IPS-NIHi11 (cell line): Measurements from ENCODE around the gene C14orf119.

Source experiments
- DNase-seq: peaks from one replicate; pipeline ENCODE4 v3.0.0; 2012; ENCODE audit warnings: mixed read lengths, low spot score

The C14orf119 gene

DNA sequence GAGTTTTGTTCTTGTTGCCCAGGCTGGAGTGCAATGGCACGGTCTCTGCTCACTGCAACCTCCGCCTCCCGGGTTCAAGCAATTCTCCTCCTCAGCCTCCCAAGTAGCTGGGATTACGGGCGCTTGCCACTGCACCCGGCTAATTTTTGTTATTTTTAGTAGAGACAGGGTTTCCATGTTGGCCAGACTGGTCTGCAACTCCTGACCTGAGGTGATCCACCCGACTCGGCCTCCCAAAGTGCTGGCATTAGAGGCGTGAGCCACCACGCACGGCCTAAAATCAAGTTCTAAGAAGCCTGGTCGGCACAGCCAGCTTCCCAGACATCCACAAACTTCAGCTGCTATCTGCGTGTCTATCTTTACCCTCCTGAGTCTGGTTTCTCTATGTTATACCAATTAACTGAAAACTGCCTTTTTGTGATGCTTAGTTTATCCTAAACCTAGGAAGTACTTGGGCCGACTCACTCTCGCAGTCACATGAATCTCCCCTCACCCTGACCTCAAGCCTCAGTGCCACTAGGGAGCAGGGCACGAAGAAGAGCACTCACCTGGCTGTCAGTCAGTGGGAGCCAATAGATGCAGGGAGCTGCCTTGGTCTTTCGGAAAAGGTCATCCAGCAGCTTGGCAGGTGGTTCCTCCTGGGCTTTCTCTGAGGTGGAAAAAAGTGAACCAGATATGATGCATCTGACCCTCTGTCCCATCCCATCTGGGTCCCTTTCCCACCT lies 34.6 kb upstream of the C14orf119 start:
- DNase-seq: no peak

DNA sequence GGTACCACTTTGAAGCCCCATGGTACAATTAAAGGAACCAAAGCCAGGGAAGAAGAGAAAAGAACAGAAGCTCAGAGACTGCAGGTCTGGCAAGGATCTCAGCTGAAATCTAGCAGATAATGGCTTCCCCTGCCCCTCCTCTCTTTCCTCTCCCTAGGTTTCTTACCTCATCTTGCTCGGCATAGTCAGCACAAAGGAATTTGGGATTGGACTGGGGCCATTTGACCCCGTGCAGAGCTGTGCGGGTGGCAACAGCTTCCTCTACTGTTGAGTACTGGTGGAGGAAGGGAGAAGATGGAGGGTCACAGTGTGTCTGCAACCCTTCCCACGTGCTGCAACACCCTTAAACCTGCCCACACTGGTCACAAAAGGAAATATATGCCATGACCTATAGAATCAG lies 33.3 kb upstream of the C14orf119 start:
- no peak for DNase-seq

DNA sequence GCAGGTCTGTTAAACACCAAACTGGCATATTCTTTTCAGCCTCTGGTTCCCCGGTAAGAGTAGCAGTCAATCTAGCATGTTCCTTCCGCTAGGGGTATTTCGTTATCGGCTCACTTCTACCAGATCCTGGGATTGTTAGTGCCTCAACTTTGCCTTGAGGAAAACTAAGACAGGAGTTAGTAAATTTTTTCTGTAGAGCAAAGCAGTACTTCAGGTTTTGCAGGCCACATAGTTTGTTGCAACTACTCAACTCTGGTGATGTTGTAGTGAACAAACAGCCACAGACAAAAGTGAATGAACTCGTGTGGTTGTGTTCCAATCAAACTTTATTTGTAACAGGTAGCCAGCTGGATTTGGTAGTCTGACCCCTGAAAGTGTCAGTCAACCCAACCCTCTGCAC lies 31.7 kb upstream of the C14orf119 start:
- DNase-seq: no peak

DNA sequence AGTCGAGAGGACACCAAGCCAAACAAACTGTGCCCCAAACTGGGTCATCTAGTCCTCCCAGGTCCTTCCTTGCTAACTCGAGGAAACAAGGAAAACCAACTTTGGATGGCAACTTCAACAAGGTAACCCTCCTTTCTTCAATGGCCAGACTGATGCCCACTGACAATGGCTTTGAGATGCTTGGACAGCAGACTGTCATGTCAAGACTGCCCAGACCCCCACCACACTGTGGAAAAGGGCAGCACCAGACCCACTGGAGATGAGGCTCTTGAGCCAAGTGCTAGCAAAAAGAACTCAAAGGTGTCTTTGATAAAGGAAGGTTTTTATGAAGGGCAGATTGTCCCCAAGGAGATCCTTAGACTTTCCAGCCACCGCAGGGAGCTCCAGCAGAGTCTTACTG lies 28.9 kb upstream of the C14orf119 start:
- no peak for DNase-seq

DNA sequence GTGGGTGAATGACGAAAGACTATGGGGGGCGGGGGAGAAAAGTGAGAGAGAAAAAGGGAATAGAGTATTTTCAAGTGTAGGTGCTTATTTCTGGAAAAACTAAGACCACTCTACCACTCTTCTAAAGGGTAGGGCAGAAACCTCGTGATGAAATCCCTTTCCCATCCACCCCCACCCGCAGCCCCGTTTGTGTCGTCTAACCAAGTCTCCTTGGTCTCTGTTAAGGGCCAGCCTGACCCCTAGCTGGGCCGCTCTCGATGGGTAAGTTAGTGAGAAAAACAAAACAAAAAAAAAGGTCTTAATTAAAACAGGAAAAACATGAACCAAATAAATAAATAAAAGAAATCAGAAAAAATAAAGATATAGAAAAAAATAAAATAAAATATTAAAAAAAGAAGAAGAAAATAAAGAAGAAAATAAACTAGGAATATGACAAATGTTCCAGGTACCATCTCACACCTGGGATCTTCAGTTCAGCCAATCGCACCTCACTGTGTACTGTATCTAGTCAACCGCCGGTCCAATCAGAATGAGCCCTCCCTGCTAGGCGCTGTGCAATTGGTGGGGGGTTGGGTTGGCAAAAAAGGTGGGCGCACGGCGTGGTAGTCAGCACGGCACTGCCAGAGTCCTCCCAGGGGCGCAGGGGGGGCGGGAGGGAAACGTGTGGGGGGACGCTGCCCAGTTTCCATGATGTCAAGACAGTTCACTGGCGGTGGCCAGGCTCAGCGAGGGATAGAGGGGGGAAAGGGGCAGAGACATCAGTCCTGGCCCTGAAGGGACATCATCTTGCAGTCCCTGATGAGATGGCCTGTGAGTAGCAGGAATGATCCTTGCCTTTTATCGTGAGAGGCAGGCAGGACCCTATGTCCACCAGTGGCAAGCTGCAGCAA lies 28.2 kb upstream of the C14orf119 start:
- no peak for DNase-seq

DNA sequence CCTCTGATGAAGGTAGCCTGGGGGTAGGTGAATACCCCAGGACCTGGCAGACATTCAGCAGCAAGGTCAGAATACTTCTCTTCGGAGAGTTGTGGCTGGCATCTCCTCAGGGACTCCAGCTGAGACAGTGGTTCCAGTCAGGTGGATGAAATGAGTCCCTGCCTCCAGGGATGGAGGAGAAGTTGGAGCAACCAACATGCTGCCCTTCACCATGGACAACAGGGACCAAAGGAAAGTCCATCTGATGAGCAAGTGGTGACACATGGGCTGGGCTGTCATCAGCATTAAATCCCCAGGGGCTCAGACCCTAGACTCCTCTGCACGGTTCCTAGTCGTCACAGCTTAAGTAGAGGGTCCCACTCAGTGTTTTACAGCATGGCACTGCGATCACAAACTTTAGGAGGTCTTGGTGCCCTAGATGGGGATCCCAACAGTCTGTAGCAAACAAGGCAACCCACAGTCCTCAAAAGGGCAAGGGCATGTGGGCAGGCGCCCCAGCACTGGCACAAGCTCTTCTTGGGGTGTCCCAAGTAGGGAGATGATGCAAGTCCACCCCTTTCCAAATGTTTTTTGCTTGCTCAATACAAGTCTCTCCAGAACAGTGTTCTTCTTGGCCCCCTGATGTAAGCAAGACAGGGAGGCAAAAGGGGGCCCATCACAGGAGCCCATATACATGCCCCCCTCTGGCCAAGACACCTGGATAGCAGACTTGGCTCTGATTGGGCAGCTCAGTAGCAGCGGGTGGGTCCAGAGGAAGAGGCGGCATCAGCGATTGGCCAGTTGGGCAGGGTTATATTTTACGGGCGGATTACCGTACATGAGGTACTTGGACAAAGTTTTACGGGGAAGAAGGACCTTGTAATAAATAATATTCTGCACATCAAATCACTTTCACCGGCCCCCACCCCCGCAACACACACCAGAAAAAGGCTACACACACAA lies 27.2 kb upstream of the C14orf119 start:
- no peak for DNase-seq

DNA sequence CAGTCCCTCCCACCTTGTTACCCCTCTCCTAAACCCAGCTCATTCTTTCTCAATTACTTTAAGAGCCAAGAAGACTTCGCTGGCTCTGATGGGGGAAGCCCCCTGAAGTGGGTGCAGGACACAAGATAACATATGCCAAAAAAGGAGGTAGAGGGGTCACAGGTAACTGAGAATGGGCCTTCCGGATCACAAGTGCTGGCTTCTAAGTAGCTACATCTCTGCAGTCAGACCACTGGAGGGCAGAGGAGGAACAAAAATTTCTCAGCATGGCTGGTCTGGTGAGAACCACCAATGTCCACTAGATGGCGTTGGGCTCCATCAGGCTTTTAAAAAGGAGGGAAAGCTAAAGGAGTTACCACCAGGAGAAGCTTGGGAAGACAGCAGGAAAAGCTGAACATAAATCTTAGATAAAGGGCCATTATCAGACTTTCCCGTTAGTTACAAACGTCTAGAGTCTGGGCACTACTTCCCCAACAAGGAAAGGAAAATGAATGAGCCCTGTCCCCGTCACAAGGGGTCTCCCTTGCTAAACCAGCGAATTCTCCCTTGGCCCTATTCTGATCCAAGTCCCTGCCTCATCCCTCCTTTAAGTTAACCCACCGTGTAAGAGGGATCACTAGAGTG lies 26.4 kb upstream of the C14orf119 start:
- DNase-seq: peak; percentile 85

DNA sequence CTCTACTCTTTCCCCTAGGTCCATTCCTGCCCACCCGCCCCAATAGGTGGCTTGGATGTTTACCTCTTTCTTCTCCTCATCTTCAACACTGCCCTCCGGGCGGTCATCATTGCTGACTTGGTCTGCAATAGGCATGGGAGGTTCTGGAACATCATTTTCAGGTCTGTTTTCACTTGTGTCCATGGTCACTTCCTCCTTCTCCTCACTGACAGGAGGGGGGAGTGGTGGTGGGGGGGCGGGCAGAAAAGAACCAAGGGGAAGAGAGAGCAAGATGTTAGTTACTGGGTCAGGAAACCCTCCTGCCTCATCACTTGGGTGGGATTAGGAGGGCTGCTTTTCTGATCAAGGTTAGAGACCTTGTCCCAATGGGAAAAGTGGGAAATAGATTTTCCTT lies 25.9 kb upstream of the C14orf119 start:
- DNase-seq: no peak

DNA sequence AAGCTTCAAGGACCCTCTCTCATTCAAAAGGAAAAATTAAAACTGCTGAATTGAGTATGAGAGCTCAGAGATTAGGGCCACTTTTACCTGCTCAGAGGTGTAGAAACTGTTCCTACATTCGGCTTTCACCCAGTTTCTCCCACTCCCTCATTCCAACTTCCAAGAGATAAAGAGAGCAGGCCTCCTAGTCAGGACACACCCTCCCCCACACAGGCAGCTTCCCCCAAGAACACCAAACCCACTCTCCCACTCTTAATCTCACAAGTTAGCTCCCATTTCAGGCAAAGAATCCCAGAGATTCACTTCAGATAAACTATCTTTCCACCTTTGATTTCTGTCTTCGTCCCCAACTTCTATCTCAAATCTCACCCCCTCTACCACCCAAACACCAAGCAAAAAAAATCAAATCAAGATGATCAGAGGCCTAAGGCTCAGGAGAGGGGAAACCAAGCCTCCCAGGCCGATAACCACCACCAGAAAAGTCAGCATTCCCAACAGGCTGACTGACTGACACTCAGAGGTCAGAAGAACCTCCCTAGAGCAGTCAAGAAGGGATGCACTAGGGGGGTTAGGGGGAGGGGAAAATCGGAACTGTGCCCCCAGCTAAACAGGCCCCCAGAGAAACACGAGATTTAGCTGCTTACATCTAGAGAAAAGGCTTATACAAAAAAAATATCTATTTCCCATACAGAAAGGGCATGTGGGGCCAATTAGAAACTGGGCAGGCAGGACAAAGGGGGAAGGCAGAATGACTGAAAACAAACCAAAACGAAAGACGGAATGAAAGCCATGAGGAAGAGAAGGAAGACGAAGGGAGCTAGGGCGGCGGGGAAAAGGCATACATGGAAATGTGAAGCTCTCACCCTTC lies 24.8 kb upstream of the C14orf119 start:
- no peak for DNase-seq

DNA sequence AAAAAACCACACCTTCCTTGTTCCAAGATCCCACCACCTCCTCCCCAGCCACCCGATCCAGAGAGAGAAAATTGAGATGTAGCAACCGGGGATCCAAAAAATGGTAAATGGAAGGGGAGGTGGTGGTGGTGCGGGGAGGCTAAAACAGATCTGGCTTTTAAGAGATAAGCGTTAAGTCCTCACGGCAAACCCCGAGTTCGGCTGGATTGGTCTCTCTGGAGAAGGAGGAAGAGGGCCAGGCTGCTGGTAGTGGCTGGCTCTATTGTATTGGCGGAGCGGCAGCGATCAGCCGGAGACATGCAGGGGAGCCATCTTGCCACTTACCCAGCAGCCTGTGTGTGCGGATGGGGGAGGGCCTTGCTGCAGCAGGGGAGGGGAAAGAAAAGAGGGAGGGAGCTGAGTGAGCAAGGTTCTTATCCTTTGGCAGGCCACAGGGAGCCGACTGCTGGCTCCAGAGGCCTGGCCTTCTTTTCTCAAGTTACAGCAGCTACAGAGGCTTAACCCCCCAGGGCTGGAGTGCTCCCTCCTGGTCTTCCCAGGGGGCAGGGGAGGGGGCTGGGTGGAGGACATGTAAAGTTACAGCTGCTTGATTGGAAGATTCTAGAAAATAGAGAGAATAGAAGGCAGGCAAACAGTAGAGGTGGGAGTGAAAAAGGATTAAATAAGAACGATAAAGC lies 23.9 kb upstream of the C14orf119 start:
- DNase-seq: peak; percentile 88

DNA sequence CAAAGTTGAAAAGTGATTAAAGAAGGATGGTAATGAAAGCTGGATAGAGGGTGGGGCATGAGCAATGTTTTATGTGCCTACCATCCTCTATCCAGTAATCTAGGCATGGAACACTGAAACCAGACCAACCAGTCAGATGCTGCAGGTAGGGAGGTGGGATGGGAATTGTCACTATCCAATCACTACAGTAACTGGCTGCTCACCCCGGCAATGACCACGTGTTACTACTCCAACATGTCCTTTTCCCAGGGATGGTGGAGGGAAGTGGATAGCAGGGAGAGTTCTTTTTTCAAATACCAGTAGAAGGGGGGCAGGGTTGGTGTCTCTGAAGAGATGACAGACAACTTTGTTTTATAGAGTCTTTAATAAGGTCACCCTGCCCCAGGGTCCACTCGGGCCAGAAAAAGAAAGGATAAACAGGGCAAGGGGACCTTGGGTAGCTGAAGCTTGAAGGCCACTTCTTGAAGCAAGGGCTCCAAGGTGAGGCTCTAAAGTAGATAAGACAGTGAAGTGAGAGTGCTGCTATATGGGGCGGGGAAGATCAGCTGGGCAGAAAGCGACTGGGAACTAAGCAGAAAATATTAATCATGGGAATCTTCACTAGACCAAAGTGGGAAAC lies 23.3 kb upstream of the C14orf119 start:
- no peak for DNase-seq

DNA sequence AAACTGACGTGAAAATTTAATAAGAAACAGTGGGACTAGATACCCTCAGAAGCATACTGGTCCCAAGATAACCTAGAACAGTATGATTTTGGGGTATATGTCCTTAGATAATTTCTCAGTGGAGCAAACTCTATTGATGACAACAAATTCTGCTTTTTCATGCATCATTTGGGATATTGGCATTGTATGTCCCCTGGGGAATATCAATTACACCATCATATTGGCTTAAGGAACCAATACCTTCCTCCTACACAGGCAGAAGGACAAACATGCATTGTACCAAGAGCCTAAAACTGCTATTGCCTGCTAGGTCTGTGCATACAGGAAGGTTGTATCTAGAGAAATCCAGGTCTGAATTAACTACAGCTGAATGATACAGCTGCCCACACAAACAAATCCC lies 20.4 kb upstream of the C14orf119 start:
- no peak for DNase-seq

DNA sequence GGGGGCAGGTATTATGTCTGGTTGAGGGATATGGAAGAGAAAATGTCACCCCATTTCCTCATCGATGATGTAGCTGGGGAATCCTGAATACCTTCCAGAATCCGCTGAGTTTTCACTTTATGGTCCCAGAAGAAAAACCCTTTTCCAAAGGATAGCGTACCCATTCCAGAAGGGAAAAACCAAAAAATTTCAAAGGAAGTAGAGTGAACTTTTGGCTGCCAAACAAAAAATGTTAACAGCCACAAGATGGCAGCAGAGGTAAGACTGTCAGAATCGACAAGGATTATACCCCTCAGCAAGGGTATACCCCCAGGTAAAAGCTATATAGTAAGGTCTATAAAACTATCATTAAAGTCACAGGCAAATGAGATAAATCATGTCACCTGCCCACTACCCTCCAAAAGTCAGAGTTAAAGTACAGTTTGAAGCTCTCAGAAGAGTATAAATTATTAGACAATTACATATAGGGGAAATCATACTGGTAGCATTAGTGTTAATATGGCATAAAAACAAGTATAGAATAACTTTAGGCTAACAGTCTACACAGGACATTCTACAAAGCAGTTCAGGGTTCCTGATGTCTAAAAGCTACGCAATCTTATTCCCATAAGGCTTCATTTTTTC lies 18.4 kb upstream of the C14orf119 start:
- DNase-seq: no peak

DNA sequence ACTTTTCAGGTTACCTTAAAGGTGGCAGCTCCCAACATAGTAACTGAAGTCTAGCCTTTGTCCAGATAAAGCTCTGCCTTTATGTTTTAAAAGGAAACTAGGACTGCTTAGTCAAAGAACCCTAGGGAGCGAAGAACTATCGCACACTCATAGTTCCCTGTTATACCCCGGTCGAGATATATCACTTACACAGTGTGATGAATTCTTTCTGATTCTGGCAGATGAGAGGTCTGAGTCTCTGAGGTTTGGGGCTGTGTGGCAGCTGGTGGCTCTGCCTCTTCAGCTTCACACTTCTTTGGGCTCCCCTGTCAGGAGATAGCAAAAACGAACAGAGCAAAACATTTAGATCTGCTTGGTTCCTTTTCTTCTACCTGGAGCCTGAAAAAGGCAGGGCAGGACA lies 17.3 kb upstream of the C14orf119 start:
- DNase-seq: no peak

DNA sequence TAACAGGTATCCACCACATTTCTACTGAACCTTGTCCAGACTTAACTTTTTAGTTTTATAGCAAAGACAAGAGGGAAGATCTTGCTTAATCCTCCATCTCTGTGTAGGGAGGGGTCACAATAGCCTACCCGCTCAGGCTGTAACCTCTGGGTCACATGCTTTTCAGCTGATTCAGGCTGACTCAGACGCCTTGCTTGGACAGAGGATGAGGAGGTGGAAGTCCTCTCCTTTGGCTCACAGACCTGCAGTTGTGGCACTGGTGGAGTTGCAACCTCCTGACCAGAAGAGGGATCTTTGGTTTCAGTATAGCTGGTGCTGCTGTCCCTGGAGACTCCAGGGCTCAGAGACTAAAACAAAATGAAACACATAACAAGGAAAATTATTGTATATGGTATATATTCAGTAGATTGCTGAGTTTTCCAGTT lies 16.6 kb upstream of the C14orf119 start:
- DNase-seq: no peak

DNA sequence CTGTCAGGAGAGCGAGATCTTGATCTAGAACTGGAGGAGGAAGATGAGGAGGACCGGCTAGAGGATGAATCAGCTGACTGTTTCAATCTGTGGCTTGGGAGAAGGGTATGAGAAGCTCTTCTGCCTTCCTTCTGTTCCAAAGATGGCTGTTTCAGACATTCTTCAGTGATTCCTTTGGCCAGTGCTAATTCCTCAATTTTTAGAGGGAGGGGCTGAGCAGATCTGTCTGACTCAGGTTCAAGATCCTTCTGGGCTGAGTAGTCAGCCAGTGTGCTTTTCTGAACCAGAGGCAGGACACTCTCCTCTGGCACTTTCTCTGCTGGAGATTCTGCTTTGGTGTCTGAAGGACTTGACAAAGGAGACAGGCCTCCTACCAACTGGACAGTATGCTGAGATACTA lies 15.6 kb upstream of the C14orf119 start:
- no peak for DNase-seq

DNA sequence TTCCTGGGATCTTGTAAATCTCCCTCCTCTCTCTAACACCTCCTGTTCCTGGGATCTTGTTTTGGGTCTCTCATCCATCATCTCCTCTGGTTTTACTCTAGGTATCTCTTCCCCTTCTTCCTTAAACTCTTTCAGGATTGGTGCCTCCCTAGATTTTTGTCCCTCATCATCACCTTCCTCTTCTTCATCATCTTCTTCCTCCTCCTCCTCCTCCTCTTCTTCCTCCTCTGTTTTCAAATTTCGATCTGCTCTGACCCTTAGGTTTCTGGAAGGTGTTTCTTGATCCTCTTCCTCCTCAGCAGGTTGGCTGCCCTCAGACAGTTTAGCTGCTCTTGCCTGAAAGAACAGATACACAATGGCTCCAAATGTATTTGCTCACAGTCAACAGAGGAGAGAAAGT lies 14.8 kb upstream of the C14orf119 start:
- DNase-seq: no peak

DNA sequence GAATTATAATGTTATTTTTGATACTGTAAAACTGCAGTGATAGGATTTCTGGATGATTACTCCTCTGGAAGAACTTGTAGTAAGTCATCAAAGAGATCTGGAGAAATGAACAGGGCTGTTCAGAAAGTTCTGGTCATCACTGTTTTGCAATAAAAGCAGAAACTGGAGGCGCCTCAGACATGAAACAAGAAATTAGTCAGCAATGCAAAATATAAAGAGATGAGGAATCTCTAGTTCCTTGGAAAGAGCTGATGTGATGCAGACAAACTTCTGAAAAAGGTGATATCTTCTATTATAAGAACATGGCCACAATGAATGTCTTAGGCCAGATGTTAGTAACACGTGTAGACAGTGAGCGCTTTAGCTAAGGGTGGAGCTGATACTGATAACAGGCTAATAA lies 9.8 kb upstream of the C14orf119 start:
- no peak for DNase-seq

DNA sequence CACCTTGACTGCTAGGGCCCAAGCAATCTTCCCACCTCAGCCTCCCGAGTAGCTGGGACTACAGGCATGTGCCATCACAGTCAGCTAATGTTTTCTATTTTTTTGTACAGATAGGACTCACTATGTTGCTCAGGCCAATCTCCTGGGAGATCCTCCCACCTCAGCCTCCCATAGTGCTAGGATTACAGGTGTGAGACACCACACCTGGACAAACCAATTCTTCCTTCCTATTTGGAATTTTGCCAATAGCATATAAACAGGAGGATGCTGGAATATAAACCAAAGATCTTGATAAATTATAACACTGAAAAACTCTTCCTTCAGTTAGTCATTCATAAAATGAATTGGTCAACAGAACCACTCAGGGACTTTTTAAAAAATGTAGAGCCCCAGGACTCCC lies 8.7 kb upstream of the C14orf119 start:
- DNase-seq: no peak
